SK-N-SH (cell line): ENCODE measurements around the gene ADAMTS9. TPM values are rescaled to one million over a fixed set of nuclear protein-coding genes. Genes with fewer than 3 reads are reported as not detected.

Experiments used
- CTCF ChIA-PET: fragments of 300-600, 350-600 bp; formaldehyde crosslinking; extraction: SDS; loops from one replicate; lab custom pipeline; 2021; lab: Yijun Ruan, JAX
- POLR2A ChIA-PET: fragments of 350-600 bp; sonication (Branson Sonifier 250); formaldehyde crosslinking; extraction: SDS; loops from one replicate; lab custom pipeline; 2020; ENCODE audit warnings: antibody characterized with exemption, inconsistent platforms; lab: Yijun Ruan, JAX
- DNase-seq: peaks from one replicate; pipeline ENCODE4 v3.0.0; 2012
- H2AFZ ChIP-seq: fragments of 200-600 bp; sonication (generic); 2 replicates; pipeline ENCODE4 v1.8.1; 2016; ENCODE audit warnings: antibody characterized with exemption, mild to moderate bottlenecking, low read depth
- H3F3A ChIP-seq: fragments of 200-600 bp; sonication (generic); replicated peaks from 2 replicates; pipeline ENCODE3; 2016; ENCODE audit warnings: antibody characterized with exemption, mild to moderate bottlenecking; ENCODE audit not compliant: insufficient read depth
- H3K27ac ChIP-seq, 2 experiments: fragments of 200-500 bp in 1 of 2; fragments of 200-600 bp in 1 of 2; sonication (Bioruptor generic) in 1 of 2; sonication (generic), shearing (Covaris generic) in 1 of 2; 2 replicates each; pipeline versions ENCODE4 v1.5.1 to v1.6.1; 2014 to 2016; ENCODE audit warnings: low read depth in 2 of 2, inconsistent platforms in 1 of 2, low read length in 1 of 2, mild to moderate bottlenecking in 1 of 2, mixed read lengths in 1 of 2
- H3K27me3 ChIP-seq: fragments of 200-600 bp; sonication (generic), shearing (Covaris generic); 2 replicates; pipeline ENCODE4 v1.6.1; 2016; ENCODE audit warnings: mixed run types; ENCODE audit not compliant: insufficient read depth
- H3K36me3 ChIP-seq, 2 experiments: fragments of 200-500 bp in 1 of 2; fragments of 200-600 bp in 1 of 2; sonication (Bioruptor generic) in 1 of 2; sonication (generic) in 1 of 2; replicated peaks in 1 of 2; 2 replicates each; pipeline versions ENCODE3 to v1.5.1; 2014 to 2016; ENCODE audit warnings: low read length in 1 of 2, mild to moderate bottlenecking in 1 of 2; ENCODE audit not compliant: insufficient read depth in 2 of 2, control insufficient read depth in 1 of 2
- H3K4me1 ChIP-seq, 2 experiments: fragments of 200-500 bp in 1 of 2; fragments of 200-600 bp in 1 of 2; sonication (Bioruptor generic) in 1 of 2; sonication (generic), shearing (Covaris generic) in 1 of 2; 2 replicates each; pipeline versions ENCODE4 v1.5.1 to v1.6.1; 2014 to 2016; ENCODE audit warnings: low read depth in 1 of 2, low read length in 1 of 2, mixed run types in 1 of 2; ENCODE audit not compliant: insufficient read depth in 2 of 2, control insufficient read depth in 1 of 2
- H3K4me2 ChIP-seq: fragments of 200-600 bp; sonication (generic), shearing (Covaris generic); 2 replicates; pipeline ENCODE4 v1.6.1; 2017; ENCODE audit warnings: mixed run types
- H3K4me3 ChIP-seq, 2 experiments: fragments of 200-500 bp in 1 of 2; fragments of 200-600 bp in 1 of 2; sonication (Bioruptor generic) in 1 of 2; sonication (generic), shearing (Covaris generic) in 1 of 2; 2 replicates each; pipeline versions ENCODE4 v1.5.1 to v1.8.1; 2014 to 2016; ENCODE audit warnings: low read depth in 2 of 2, inconsistent platforms in 1 of 2, low read length in 1 of 2, mild to moderate bottlenecking in 1 of 2, mixed read lengths in 1 of 2, moderate library complexity in 1 of 2
- H3K79me2 ChIP-seq: fragments of 200-600 bp; sonication (generic); 2 replicates; pipeline ENCODE4 v1.8.1; 2017; ENCODE audit warnings: mild to moderate bottlenecking; ENCODE audit not compliant: insufficient read depth
- H3K9ac ChIP-seq: fragments of 200-600 bp; sonication (generic); 2 replicates; pipeline ENCODE4 v1.6.1; 2017; ENCODE audit warnings: mixed run types
- H3K9me2 ChIP-seq: fragments of 200-600 bp; sonication (generic); 2 replicates; pipeline ENCODE4 v1.6.1; 2017; ENCODE audit warnings: mixed run types
- H3K9me3 ChIP-seq: fragments of 200-600 bp; sonication (generic); 2 replicates; pipeline ENCODE4 v1.6.1; 2017; ENCODE audit warnings: mixed run types, mild to moderate bottlenecking, moderate library complexity
- H4K20me1 ChIP-seq: fragments of 200-600 bp; sonication (generic); 2 replicates; pipeline ENCODE4 v1.6.1; 2017; ENCODE audit warnings: mild to moderate bottlenecking, mixed run types; ENCODE audit not compliant: insufficient read depth
- CHD2 ChIP-seq: fragments of 150-350 bp; IDR thresholded peaks from 2 replicates; pipeline ENCODE4 v1.6.1; 2018; ENCODE audit warnings: low read length; ENCODE audit not compliant: partially characterized antibody
- EP300 ChIP-seq, 2 experiments: IDR thresholded peaks; 2 replicates each; pipeline versions ENCODE4 v1.4.0 to v1.6.1; 2012; ENCODE audit warnings: borderline replicate concordance in 1 of 2, low read depth in 1 of 2, low read length in 1 of 2
- EZH2phosphoT487 ChIP-seq: fragments of 200-600 bp; sonication (generic); IDR thresholded peaks from 2 replicates; pipeline ENCODE4 v1.6.1; 2017; ENCODE audit warnings: low read depth, mixed run types, mild to moderate bottlenecking, antibody characterized with exemption, moderate library complexity, borderline replicate concordance
- FOXM1 ChIP-seq: IDR thresholded peaks from 2 replicates; pipeline ENCODE4 v1.4.0; 2012; ENCODE audit warnings: low read depth, mild to moderate bottlenecking
- GABPA ChIP-seq: IDR thresholded peaks from 2 replicates; pipeline ENCODE4 v1.4.0; 2012; ENCODE audit warnings: low read depth, mild to moderate bottlenecking
- GATA2 ChIP-seq: sonication (generic); formaldehyde crosslinking; IDR thresholded peaks from 2 replicates; pipeline ENCODE4 v1.5.0; 2020; ENCODE audit warnings: mild to moderate bottlenecking, missing genetic modification reagents
- IRF3 ChIP-seq: fragments of 150-350 bp; IDR thresholded peaks from 2 replicates; pipeline ENCODE4 v1.6.1; 2016; ENCODE audit warnings: mild to moderate bottlenecking, low read depth, low read length
- MAX ChIP-seq: IDR thresholded peaks from 2 replicates; pipeline ENCODE4 v1.4.0; 2012; ENCODE audit warnings: low read depth
- MXI1 ChIP-seq: IDR thresholded peaks from 2 replicates; pipeline ENCODE4 v1.6.1; 2012; ENCODE audit warnings: mild to moderate bottlenecking, low read depth, low read length, improper control_type of control experiment
- NFIC ChIP-seq: IDR thresholded peaks from 2 replicates; pipeline ENCODE4 v1.4.0; 2012; ENCODE audit warnings: borderline replicate concordance
- NRF1 ChIP-seq: IDR thresholded peaks from 2 replicates; pipeline ENCODE4 v1.6.1; 2012; ENCODE audit warnings: low read depth, mild to moderate bottlenecking, low read length
- PBX3 ChIP-seq: IDR thresholded peaks from 2 replicates; pipeline ENCODE4; 2012
- RAD21 ChIP-seq: IDR thresholded peaks from 2 replicates; pipeline ENCODE4 v1.6.1; 2012; ENCODE audit warnings: mild to moderate bottlenecking, low read length
- REST ChIP-seq: IDR thresholded peaks from 2 replicates; pipeline ENCODE4 v1.6.1; 2012; ENCODE audit warnings: mild to moderate bottlenecking, low read depth, low read length, moderate library complexity
- SIN3A ChIP-seq: IDR thresholded peaks from 2 replicates; pipeline ENCODE4 v1.6.1; 2012; ENCODE audit warnings: low read depth, mild to moderate bottlenecking, low read length, moderate library complexity, borderline replicate concordance
- TEAD4 ChIP-seq: IDR thresholded peaks from 2 replicates; pipeline ENCODE4 v1.4.0; 2012; ENCODE audit warnings: mild to moderate bottlenecking, borderline replicate concordance; ENCODE audit not compliant: insufficient read depth
- USF1 ChIP-seq: IDR thresholded peaks from 2 replicates; pipeline ENCODE4 v1.4.0; 2012; ENCODE audit warnings: low read depth, borderline replicate concordance
- WGBS: methylation state at CpG from one replicate; pipeline ENCODE4 v1.1.6; 2017; ENCODE audit warnings: low lambda C conversion rate; 5-methylcytosine and 5-hydroxymethylcytosine counted together
- polyA plus RNA-seq, 3 experiments: library from polyadenylated mRNA; depleted of rRNA; stranded (reverse); fragments of >200 nt; gene quantifications; 2 replicates each; pipeline ENCODE4 v1.2.3, GENCODE V29; 2012

Gene ADAMTS9
- polyA plus RNA-seq, 1 of the 3 experiments (the other 2 are of a cell fraction): 4.1 TPM

- TF ChIP-seq REST: no peak
- TF ChIP-seq MAX: no peak
- TF ChIP-seq CHD2: no peak
- TF ChIP-seq EZH2phosphoT487: no peak
- no peak for TF ChIP-seq GATA2 (CRISPR knock-in tag)
- TF ChIP-seq NRF1: no peak
- TF ChIP-seq TEAD4: no peak
- TF ChIP-seq PBX3: no peak
- TF ChIP-seq GABPA: no peak
Observed at GRCh38 chr3:64489361-64490044, 198.3 kb downstream of the ADAMTS9 start (continued).

- Histone ChIP-seq H2AFZ (no peak overlapping the region), H3K79me2 (no peaks in the 10 kb centered on the region), H3K27me3 (peaks cover 8% of the 10 kb centered on the region; the same call in 1 of the 2 replicates), H3K9me2 (no peaks in the 10 kb centered on the region), H4K20me1 (no peaks in the 10 kb centered on the region), H3K4me1 (peaks cover 0 to 36% of the 10 kb centered on the region in 2 experiments; a peak in 2 of 4 replicates), H3K4me2 (no peak overlapping the region), H3K4me3 (no peak overlapping the region), H3K9ac (no peak overlapping the region), H3F3A (no peaks in the 10 kb centered on the region), H3K27ac (no peak overlapping the region), H3K36me3 (no peaks in the 10 kb centered on the region), H3K9me3 (no peaks in the 10 kb centered on the region)
- no peak for DNase-seq
- WGBS: 67% methylated on average over 5 of the region's 5 CpGs
- ChIA-PET POLR2A (no interaction called here), CTCF (interaction anchor here (0.6 to 1.5 kb wide), 7 partner anchors 10 to 622 kb away, joined by 3 to 6 read pairs (median 4); no protein-coding TSS in a partner anchor)
- TF ChIP-seq MXI1: no peak
- no peak for TF ChIP-seq PBX3
- TF ChIP-seq REST: no peak
- TF ChIP-seq TEAD4: no peak
- no peak for TF ChIP-seq FOXM1
- TF ChIP-seq RAD21: no peak
- no peak for TF ChIP-seq SIN3A
- TF ChIP-seq USF1: no peak
- TF ChIP-seq IRF3: no peak
- TF ChIP-seq EP300 (IDR thresholded peaks at IDR 0.05; ENCODE audit: borderline replicate concordance in 1 of 2, low read depth in 1 of 2, low read length in 1 of 2): no peak
- TF ChIP-seq NFIC: no peak
- TF ChIP-seq CHD2: no peak
Observed at GRCh38 chr3:64488939-64489338, 198.9 kb downstream of the ADAMTS9 start.
